Measurements from ENCODE around the gene TCAP. TPM values are rescaled to one million over a fixed set of nuclear protein-coding genes. Genes with fewer than 3 reads are reported as not detected.
A peak's percentile ranks its signal among the peaks of the same experiment; 100 is the strongest.

TCAP gene
- total RNA-seq, 2 donors from 2014 or later, result 6.4 to 16.9 TPM

- Histone ChIP-seq H3K9me3 (no peaks in the 10 kb centered on the region), H3K36me3 (peaks cover 2% of the 10 kb centered on the region), H3K27me3 (replicated peaks; ENCODE audit: insufficient read depth) (no peaks in the 10 kb centered on the region), H3K4me1 (ENCODE audit: control insufficient read depth in 1 of 2, low read depth in 2 of 2) (no peaks in the 10 kb centered on the region), H3K27ac (no peak overlapping the region), H3K4me3 (no peak overlapping the region)
- DNase-seq (ENCODE audit: low spot score) (no peak), ATAC-seq (ENCODE audit: insufficient number of reproducible peaks, low FRiP score, low read depth) (no peak)
- TF ChIP-seq CTCF (IDR thresholded peaks at IDR 0.05), result no peak
Observed at GRCh38 chr17:39651923-39652586, 13.1 kb upstream of the TCAP start.

- no peak overlapping the region for H3K27ac ChIP-seq
- no peak overlapping the region for H3K4me3 ChIP-seq
- no peaks in the 10 kb centered on the region for H3K27me3 ChIP-seq (replicated peaks; ENCODE audit: insufficient read depth)
- H3K4me1 ChIP-seq (ENCODE audit: control insufficient read depth in 1 of 2, low read depth in 2 of 2), result no peaks in the 10 kb centered on the region
- H3K9me3 ChIP-seq, result no peaks in the 10 kb centered on the region
- H3K36me3 ChIP-seq, result peaks cover 2% of the 10 kb centered on the region
- TF ChIP-seq CTCF (IDR thresholded peaks at IDR 0.05), result no peak
- DNase-seq (ENCODE audit: low spot score) (no peak), ATAC-seq (ENCODE audit: insufficient number of reproducible peaks, low FRiP score, low read depth) (no peak)
Observed at GRCh38 chr17:39652587-39653315, 12.4 kb upstream of the TCAP start.

- H3K27me3 ChIP-seq (replicated peaks; ENCODE audit: insufficient read depth), result no peaks in the 10 kb centered on the region
- no peak overlapping the region for H3K4me3 ChIP-seq
- no peak for ATAC-seq (ENCODE audit: insufficient number of reproducible peaks, low FRiP score, low read depth)
- H3K27ac ChIP-seq, result no peak overlapping the region
- TF ChIP-seq CTCF (IDR thresholded peaks at IDR 0.05), result no peak
- H3K9me3 ChIP-seq, result no peaks in the 10 kb centered on the region
- peaks cover 3% of the 10 kb centered on the region for H3K36me3 ChIP-seq
- DNase-seq (ENCODE audit: low spot score), result no peak
- no peaks in the 10 kb centered on the region for H3K4me1 ChIP-seq (ENCODE audit: control insufficient read depth in 1 of 2, low read depth in 2 of 2)
Observed at GRCh38 chr17:39653316-39653661, 11.9 kb upstream of the TCAP start.

- ATAC-seq (ENCODE audit: insufficient number of reproducible peaks, low FRiP score, low read depth) (no peak), DNase-seq (ENCODE audit: low spot score) (no peak)
- Histone ChIP-seq H3K4me3 (no peak overlapping the region), H3K27ac (no peak overlapping the region), H3K4me1 (ENCODE audit: control insufficient read depth in 1 of 2, low read depth in 2 of 2) (no peaks in the 10 kb centered on the region), H3K27me3 (replicated peaks; ENCODE audit: insufficient read depth) (no peaks in the 10 kb centered on the region), H3K36me3 (peaks cover 4% of the 10 kb centered on the region), H3K9me3 (no peaks in the 10 kb centered on the region)
- TF ChIP-seq CTCF (IDR thresholded peaks at IDR 0.05), result peak; percentile 79
Observed at GRCh38 chr17:39653662-39654331, 11.4 kb upstream of the TCAP start.

- Histone ChIP-seq H3K27ac (no peak overlapping the region), H3K36me3 (peaks cover 14% of the 10 kb centered on the region), H3K4me1 (ENCODE audit: control insufficient read depth in 1 of 2, low read depth in 2 of 2) (no peaks in the 10 kb centered on the region), H3K4me3 (no peak overlapping the region), H3K27me3 (replicated peaks; ENCODE audit: insufficient read depth) (no peaks in the 10 kb centered on the region), H3K9me3 (no peaks in the 10 kb centered on the region)
- no peak for TF ChIP-seq CTCF (IDR thresholded peaks at IDR 0.05)
- no peak for DNase-seq (ENCODE audit: low spot score)
- ATAC-seq (ENCODE audit: insufficient number of reproducible peaks, low FRiP score, low read depth), result no peak
Observed at GRCh38 chr17:39655105-39655504, 10.0 kb upstream of the TCAP start.

Data from thoracic aorta (tissue), 2 donors.